Glutamatergic neuron (in vitro differentiated cells): ENCODE measurements around the gene NFATC2. TPM values are rescaled to one million over a fixed set of nuclear protein-coding genes. Genes with fewer than 3 reads are reported as not detected.

Source experiments
- DNase-seq: peaks from one replicate; pipeline ENCODE4 v3.0.0; 2022
- H3K27ac Mint-ChIP-seq: one replicate; pipeline ENCODE4 v1.8.0; 2020; ENCODE audit warnings: mild to moderate bottlenecking, mixed read lengths, inconsistent platforms; ENCODE audit not compliant: unreplicated experiment
- H3K27me3 Mint-ChIP-seq: one replicate; pipeline ENCODE4 v1.8.0; 2020; ENCODE audit warnings: mild to moderate bottlenecking, moderate library complexity, mixed read lengths, inconsistent platforms; ENCODE audit not compliant: unreplicated experiment
- H3K36me3 Mint-ChIP-seq: one replicate; pipeline ENCODE4 v1.8.0; 2020; ENCODE audit warnings: mild to moderate bottlenecking, mixed read lengths, inconsistent platforms; ENCODE audit not compliant: unreplicated experiment
- H3K4me1 Mint-ChIP-seq: one replicate; pipeline ENCODE4 v1.8.0; 2020; ENCODE audit warnings: mild to moderate bottlenecking, low read depth, mixed read lengths, inconsistent platforms; ENCODE audit not compliant: unreplicated experiment
- H3K4me3 Mint-ChIP-seq: one replicate; pipeline ENCODE4 v1.8.0; 2020; ENCODE audit warnings: mild to moderate bottlenecking, mixed read lengths, inconsistent platforms; ENCODE audit not compliant: unreplicated experiment
- H3K9me3 Mint-ChIP-seq: one replicate; pipeline ENCODE4 v1.8.0; 2020; ENCODE audit warnings: mild to moderate bottlenecking, moderate library complexity, mixed read lengths, inconsistent platforms; ENCODE audit not compliant: unreplicated experiment
- total RNA-seq: library from RNA; stranded (reverse); fragmentation: NEBNext Ultra II Directional; extraction: Animal tissue kit (Norgen Biotek cat#: 25700); gene quantifications from one replicate; pipeline ENCODE4 v1.2.1, GENCODE V29; 2021; ENCODE audit not compliant: unreplicated experiment
- TF ChIP-seq, protein P1 (sequence below): fragments of 200-600 bp; sonication (generic); IDR thresholded peaks from one replicate; pipeline ENCODE4 v1.5.0; 2021; ENCODE audit not compliant: partially characterized antibody, unreplicated experiment

NFATC2 gene
- total RNA-seq, 1 donor from 2014 or later: not detected

DNA sequence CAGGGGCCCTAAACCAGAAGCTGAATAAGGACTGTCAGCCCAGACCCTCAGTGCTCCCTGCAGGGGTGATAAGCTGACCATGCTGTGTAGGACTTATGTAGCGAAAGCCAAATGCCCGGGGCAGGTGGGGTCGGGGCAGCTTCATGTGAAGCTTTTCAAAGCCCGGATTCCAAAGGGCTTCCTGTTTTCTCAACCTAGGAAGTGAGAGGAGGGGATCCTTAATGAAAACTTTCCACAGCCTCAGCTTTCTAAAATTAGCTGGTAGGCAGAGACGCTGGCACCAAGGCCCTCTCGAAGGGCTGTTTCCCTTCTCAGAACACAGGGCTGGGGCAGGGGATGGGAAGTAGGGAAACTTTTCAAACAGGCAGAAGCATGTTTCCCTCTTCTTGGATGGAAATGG lies 148.9 kb downstream of the NFATC2 start:
- no peak for DNase-seq
- Mint-ChIP-seq H3K4me3 (no peak overlapping the region), H3K36me3 (no peaks in the 10 kb centered on the region), H3K27ac (no peak overlapping the region), H3K27me3 (peaks cover 5% of the 10 kb centered on the region), H3K4me1 (peaks cover 15% of the 10 kb centered on the region), H3K9me3 (no peaks in the 10 kb centered on the region)
- TF ChIP-seq, protein P1, sequence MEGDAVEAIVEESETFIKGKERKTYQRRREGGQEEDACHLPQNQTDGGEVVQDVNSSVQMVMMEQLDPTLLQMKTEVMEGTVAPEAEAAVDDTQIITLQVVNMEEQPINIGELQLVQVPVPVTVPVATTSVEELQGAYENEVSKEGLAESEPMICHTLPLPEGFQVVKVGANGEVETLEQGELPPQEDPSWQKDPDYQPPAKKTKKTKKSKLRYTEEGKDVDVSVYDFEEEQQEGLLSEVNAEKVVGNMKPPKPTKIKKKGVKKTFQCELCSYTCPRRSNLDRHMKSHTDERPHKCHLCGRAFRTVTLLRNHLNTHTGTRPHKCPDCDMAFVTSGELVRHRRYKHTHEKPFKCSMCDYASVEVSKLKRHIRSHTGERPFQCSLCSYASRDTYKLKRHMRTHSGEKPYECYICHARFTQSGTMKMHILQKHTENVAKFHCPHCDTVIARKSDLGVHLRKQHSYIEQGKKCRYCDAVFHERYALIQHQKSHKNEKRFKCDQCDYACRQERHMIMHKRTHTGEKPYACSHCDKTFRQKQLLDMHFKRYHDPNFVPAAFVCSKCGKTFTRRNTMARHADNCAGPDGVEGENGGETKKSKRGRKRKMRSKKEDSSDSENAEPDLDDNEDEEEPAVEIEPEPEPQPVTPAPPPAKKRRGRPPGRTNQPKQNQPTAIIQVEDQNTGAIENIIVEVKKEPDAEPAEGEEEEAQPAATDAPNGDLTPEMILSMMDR: no peak

DNA sequence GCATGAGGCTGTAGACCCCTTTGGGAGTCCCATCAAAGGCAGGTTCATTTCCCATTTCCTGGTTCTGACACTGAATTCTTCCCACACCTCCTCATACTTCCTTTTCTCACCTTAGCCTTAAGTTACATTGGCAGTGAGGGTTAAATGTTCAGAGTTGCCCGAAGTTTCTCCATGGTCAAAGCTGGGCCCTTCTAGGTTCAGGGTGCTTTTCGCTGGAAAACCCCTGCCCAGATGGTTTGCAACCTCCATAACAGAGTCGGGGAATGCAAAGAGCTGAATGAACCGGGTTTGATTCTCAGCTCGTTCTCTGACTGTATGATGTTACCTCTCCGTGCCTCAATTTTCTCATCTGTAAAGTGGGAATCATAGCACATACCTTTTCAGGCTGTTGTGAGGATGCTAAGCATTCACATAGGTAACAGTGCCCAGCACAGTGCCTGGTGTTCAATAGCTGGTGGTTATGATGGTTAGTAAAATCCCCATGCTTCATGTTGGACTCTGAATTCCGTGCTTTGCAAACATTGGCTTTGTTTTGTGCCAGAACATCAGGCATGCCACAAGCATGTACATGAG lies 149.8 kb downstream of the NFATC2 start:
- Mint-ChIP-seq H3K27me3 (peaks cover 5% of the 10 kb centered on the region), H3K27ac (no peak overlapping the region), H3K36me3 (no peaks in the 10 kb centered on the region), H3K9me3 (no peaks in the 10 kb centered on the region), H3K4me1 (peaks cover 8% of the 10 kb centered on the region), H3K4me3 (no peak overlapping the region)
- TF ChIP-seq, protein P1: no peak
- no peak for DNase-seq

DNA sequence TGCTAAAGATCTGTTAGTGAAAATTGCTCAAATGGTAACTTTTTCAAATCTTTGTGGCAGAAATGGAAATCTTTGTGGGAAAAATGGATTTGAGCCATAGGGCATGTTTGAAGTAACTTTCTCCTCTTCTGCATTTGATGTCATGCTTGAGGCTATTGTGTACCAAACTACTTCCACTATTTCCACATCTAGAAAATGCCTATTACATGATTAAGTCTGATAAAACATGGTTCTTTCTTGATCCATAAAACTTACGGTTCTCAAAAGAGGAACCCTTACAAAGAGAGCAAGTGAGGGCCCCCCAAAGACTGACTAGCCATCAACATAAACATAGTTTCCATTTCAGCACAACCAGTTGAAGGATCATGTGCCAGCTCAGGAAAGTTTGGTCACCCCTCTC lies 150.6 kb downstream of the NFATC2 start:
- peaks cover 2% of the 10 kb centered on the region for H3K4me1 Mint-ChIP-seq
- H3K4me3 Mint-ChIP-seq: no peak overlapping the region
- TF ChIP-seq, protein P1: no peak
- peaks cover 5% of the 10 kb centered on the region for H3K27me3 Mint-ChIP-seq
- no peak overlapping the region for H3K27ac Mint-ChIP-seq
- no peak for DNase-seq
- no peaks in the 10 kb centered on the region for H3K9me3 Mint-ChIP-seq
- no peaks in the 10 kb centered on the region for H3K36me3 Mint-ChIP-seq

DNA sequence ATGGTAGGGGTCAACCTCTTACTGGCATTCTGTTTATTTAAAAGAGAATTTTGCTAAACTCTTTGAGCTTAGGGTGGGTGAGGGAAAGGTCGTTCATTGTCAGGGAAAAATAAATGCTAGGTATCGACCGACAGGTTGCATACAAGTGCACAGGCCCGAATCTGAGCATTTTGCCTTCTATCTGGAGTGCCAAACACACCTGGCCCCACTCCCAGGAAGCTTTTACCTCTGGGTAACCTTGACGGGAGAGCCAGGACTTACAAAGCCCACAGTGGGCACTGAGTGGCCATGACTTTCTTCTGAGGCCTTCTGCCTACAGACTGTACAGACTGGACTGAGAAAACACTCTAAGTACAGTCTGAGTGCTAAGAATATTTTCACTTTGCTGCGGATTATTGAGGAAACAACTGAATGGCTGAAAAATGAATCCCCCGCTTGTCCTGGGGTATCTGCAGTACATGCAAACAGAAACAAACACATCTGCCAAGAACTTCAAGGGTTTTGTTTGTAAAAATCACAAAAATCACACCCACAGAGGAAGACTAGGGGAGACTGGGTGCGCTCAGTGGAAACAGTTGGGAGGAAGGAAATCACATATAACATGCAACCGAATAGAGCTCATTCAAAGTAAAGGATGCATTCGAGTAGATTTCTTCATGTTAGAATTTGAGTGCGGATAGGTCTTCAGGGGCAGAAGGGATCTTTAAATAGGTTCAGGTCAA lies 152.8 kb downstream of the NFATC2 start:
- TF ChIP-seq, protein P1: no peak
- Mint-ChIP-seq H3K27ac (no peak overlapping the region), H3K9me3 (no peaks in the 10 kb centered on the region), H3K4me1 (no peaks in the 10 kb centered on the region), H3K4me3 (no peak overlapping the region), H3K27me3 (peaks cover 5% of the 10 kb centered on the region), H3K36me3 (no peaks in the 10 kb centered on the region)
- no peak for DNase-seq

DNA sequence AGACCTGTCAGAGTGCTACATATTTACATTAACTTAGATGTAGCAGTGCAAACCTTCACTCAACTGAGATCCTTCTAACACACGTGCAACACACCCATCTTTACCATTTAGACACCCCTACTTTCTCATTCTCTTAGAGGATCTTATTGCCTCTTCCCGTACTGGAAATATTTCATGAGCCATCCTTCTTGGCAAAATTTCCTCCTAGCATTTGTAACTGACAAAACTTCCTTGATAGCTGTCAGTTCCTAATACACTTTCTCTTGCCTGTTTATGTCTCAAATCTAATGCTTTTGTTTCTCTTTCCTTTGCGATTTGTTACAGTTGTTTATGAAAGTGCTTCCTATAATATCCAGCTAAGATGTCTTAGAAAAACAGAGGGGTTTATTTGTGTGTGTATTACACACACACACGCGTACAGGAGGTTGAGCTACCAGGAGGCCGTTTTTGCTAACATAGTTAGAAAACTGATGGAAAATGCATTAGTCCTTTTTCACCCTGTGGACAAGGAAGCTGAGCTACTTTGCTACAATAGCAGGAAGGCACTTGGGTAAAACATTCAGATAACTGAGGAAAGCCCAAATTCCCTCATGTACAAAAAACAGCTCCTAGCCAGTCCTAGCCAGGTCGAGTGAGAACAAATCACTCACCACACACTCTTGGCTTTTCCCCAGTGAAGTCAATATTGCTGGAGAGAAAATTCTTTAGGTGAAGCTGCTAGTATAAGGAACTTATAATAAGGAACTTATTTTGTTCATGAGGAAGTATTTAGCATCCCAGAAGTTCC lies 153.6 kb downstream of the NFATC2 start:
- no peaks in the 10 kb centered on the region for H3K9me3 Mint-ChIP-seq
- DNase-seq: no peak
- H3K27me3 Mint-ChIP-seq: peaks cover 3% of the 10 kb centered on the region
- no peaks in the 10 kb centered on the region for H3K4me1 Mint-ChIP-seq
- H3K4me3 Mint-ChIP-seq: no peak overlapping the region
- TF ChIP-seq, protein P1: no peak
- no peak overlapping the region for H3K27ac Mint-ChIP-seq
- no peaks in the 10 kb centered on the region for H3K36me3 Mint-ChIP-seq
